ENCODE data around the gene GRAMD2A. TPM values are rescaled to one million over a fixed set of nuclear protein-coding genes. Genes with fewer than 3 reads are reported as not detected.
A peak's percentile ranks its signal among the peaks of the same experiment; 100 is the strongest.

The GRAMD2A gene
- total RNA-seq, 1 experiment from 2014 or later = 1.3 TPM

- Histone ChIP-seq H2BK120ac (ENCODE audit: low read depth, low read length, poor library complexity, severe bottlenecking) (no peak overlapping the region), H3K18ac (ENCODE audit: insufficient read length, low read depth, low read length) (no peak overlapping the region), H3K4me2 (ENCODE audit: insufficient read depth, insufficient read length, low read length) (no peak overlapping the region), H2BK12ac (ENCODE audit: insufficient read length, low read depth, low read length) (no peak overlapping the region), H2AFZ (ENCODE audit: low read length) (no peak overlapping the region), H3K27me3 (ENCODE audit: insufficient read depth, low read length) (peaks cover 7% of the 10 kb centered on the region; the same call in 1 of the 2 replicates), H3K9me3 (ENCODE audit: control insufficient read depth, low read depth, low read length) (no peaks in the 10 kb centered on the region), H2BK5ac (ENCODE audit: insufficient read length, low read length) (no peak overlapping the region), H3K14ac (ENCODE audit: insufficient read depth, low read length) (no peak overlapping the region), H4K91ac (ENCODE audit: insufficient read length, low read depth, low read length) (no peak overlapping the region), H3K79me1 (ENCODE audit: insufficient read depth, low read depth, low read length, poor library complexity, severe bottlenecking) (no peaks in the 10 kb centered on the region), H2AK5ac (ENCODE audit: insufficient read length, low read length) (no peak overlapping the region), H4K8ac (replicated peaks; ENCODE audit: insufficient read length, low read depth, low read length) (no peak overlapping the region), H3K4ac (ENCODE audit: low read depth, low read length) (no peak overlapping the region), H3K79me2 (ENCODE audit: insufficient read depth, low read length) (no peaks in the 10 kb centered on the region), H3K9ac (ENCODE audit: extremely low read depth, insufficient read length, low read length) (no peak overlapping the region), H3T11ph (ENCODE audit: low read length) (no peak overlapping the region), H3K27ac (ENCODE audit: insufficient read length, low read depth, low read length) (no peak overlapping the region), H3K23ac (ENCODE audit: insufficient read length, low read depth, low read length) (no peak overlapping the region), H3K56ac (ENCODE audit: insufficient read length, low read depth, low read length) (no peak overlapping the region), H4K5ac (ENCODE audit: insufficient read length, low read depth, low read length) (no peak overlapping the region), H4K20me1 (ENCODE audit: control insufficient read depth, insufficient read depth, insufficient read length) (no peaks in the 10 kb centered on the region), H3K4me1 (ENCODE audit: insufficient read depth, low read length) (no peaks in the 10 kb centered on the region), H2BK20ac (ENCODE audit: low read depth, low read length, poor library complexity, severe bottlenecking) (no peak overlapping the region), H2BK15ac (ENCODE audit: low read depth, low read length) (no peak overlapping the region), H3K23me2 (ENCODE audit: insufficient read length, low read depth, low read length, poor library complexity, severe bottlenecking) (peaks cover 11% of the 10 kb centered on the region)
- Mint-ChIP-seq H3K27ac (no peak overlapping the region), H3K4me1 (peaks cover 11% of the 10 kb centered on the region in 2 experiments), H3K4me3 (no peak overlapping the region), H3K36me3 (ENCODE audit: insufficient read depth in 1 of 3, low read depth in 3 of 3) (peaks cover 40 to 68% (median 60%) of the 10 kb centered on the region in 3 experiments), H3K27me3 (ENCODE audit: low read depth) (peaks cover 23% of the 10 kb centered on the region), H3K9me3 (no peaks in the 10 kb centered on the region)
- WGBS (ENCODE audit: extremely low coverage, insufficient read length, low lambda C conversion rate) = no CpG with 5 or more reads among the region's 2 CpGs
- peak; percentile 86 for TF ChIP-seq CTCF (conservative IDR thresholded peaks at IDR 0.05)
- DNase-seq = peak; percentile 78
Observed at GRCh38 chr15:72199721-72200212, 2.2 kb upstream of the GRAMD2A start.
